Heart right ventricle (tissue), 16 donors: Measurements from ENCODE around the gene CYGB. TPM values are rescaled to one million over a fixed set of nuclear protein-coding genes. Genes with fewer than 3 reads are reported as not detected.

Experiments
- ATAC-seq, 8 donors: fragments of 200-7000 bp; cut with Tn5 transposase; one replicate each; pipeline ENCODE4 v1.9.1; 2020; ENCODE audit warnings: mild to moderate bottlenecking in 8 of 8, moderate library complexity in 8 of 8, moderate number of reproducible peaks in 1 of 8
- DNase-seq, 2 donors: peaks; one replicate each; pipeline ENCODE4 v3.0.0-alpha.2; 2020
- H3K27ac ChIP-seq, 10 donors: fragments of 200-600 bp; sonication (generic) in 2 of 10; one replicate each; pipeline versions ENCODE4 v1.5.0 to v1.8.0; 2020 to 2022; ENCODE audit warnings: mild to moderate bottlenecking in 3 of 10
- H3K27me3 ChIP-seq, 7 donors: fragments of 200-600 bp; one replicate each; pipeline ENCODE4 v1.8.0; 2021 to 2022; ENCODE audit warnings: mild to moderate bottlenecking in 2 of 7
- H3K36me3 ChIP-seq, 9 donors: fragments of 200-600 bp; sonication (generic) in 1 of 9; one replicate each; pipeline versions ENCODE4 v1.5.0 to v1.8.0; 2020 to 2022; ENCODE audit warnings: mild to moderate bottlenecking in 2 of 9
- H3K4me1 ChIP-seq, 9 donors: fragments of 200-600 bp; sonication (generic) in 1 of 9; one replicate each; pipeline versions ENCODE4 v1.5.0 to v1.8.0; 2020 to 2022; ENCODE audit warnings: mild to moderate bottlenecking in 4 of 9
- H3K4me3 ChIP-seq, 10 donors: fragments of 200-600 bp; sonication (generic) in 2 of 10; one replicate each; pipeline versions ENCODE4 v1.5.0 to v1.8.0; 2020 to 2022; ENCODE audit warnings: mild to moderate bottlenecking in 7 of 10, moderate library complexity in 2 of 10
- H3K9me3 ChIP-seq, 11 donors: fragments of 200-600 bp in 10 of 11; sonication (generic) in 2 of 11; one replicate each; pipeline versions ENCODE4 v1.5.0 to v1.8.0; 2013 to 2022; ENCODE audit warnings: mild to moderate bottlenecking in 2 of 11, control low read depth in 1 of 11, moderate library complexity in 1 of 11
- CTCF ChIP-seq, 9 donors: fragments of 200-600 bp; sonication (generic) in 2 of 9; IDR thresholded peaks; one replicate each; pipeline versions ENCODE4 v1.5.0 to v1.8.0; 2021 to 2022; ENCODE audit warnings: antibody characterized with exemption in 9 of 9, mild to moderate bottlenecking in 5 of 9, moderate library complexity in 1 of 9
- WGBS, 2 donors: extraction: QIAGEN DNeasy Blood & Tissue Kit; methylation state at CpG; one replicate each; pipeline ENCODE4 v1.1.7; 2013; ENCODE audit warnings: inconsistent platforms in 1 of 2; 5-methylcytosine and 5-hydroxymethylcytosine counted together
- intact Hi-C, 10 donors: fragments of 100-400 bp; cut with DNase I; formaldehyde crosslinking; loops; one replicate each; pipeline versions ENCODE4 v1.11.1 to v1.14.2; 2022
- polyA plus RNA-seq, 2 donors: library from polyadenylated mRNA; stranded (reverse); fragments of 200-250 nt; gene quantifications; one replicate each; pipeline ENCODE4 v1.2.3, GENCODE V29; 2013
- total RNA-seq, 10 donors: library from RNA; stranded (reverse); fragmentation: NEBNext Ultra II Directional in 3 of 10; extraction: Animal tissue kit (Norgen Biotek cat#: 25700) in 3 of 10; gene quantifications; one replicate each; pipeline versions ENCODE4 v1.2.1 to v1.2.4, GENCODE V29; 2021 to 2023
- donor health status: Arrhythmogenic right ventricular cardiomyopathy.
- donor health status: ischemic (EF 13 %, LVEDD 7.1; RV severe dilation, severe dysfunction).
- donor health status: healthy with polysubstance abuse.
- donor health status: DM: no; HTN: yes; CAD: no.
- donor health status: DM: no; HTN: no; CAD: no.
- donor health status: ischemic (EF 25% LVEDD 6.9; RV normal size, moderate dysfunction).
- donor health status: ischemic (EF 25% LVEDD 5.7; RV mildly dilated, moderate dysfunction).
- donor health status: healthy.
- donor health status: DM: yes; HTN: yes; CAD: no.
- donor health status: Ischemic cardiomyopathy.
- donor health status: ischemic (EF 35%, LVEDD 5.7; RV mildly dilated, moderate dysfunction).
- donor health status: nonischemic (EF 11% LVEDD 7.7; RV severe dilation, severe dysfunction).
- donor health status: DM: yes; HTN: yes; CAD: no.
- donor health status: PGD.
- donor health status: ischemic (EF 29% LVEDD 5.4; RV normal size, mild dysfunction).
- donor health status: nonischemic (EF 23%, LVEDD 6.1; RV moderate dilation, normal function).

Gene CYGB
- total and polyA plus RNA-seq, 12 donors, result 9.3 to 57.7 (median 21.1) TPM

- DNase-seq, result peak in 1 of 2 donors; percentile 38
- peak; percentile 24 to 75 (median 49) for ATAC-seq
- Histone ChIP-seq H3K36me3 (no peaks in the 10 kb centered on the region), H3K9me3 (no peaks in the 10 kb centered on the region), H3K4me1 (peaks cover 3 to 26% (median 22%) of the 10 kb centered on the region in 9 donors), H3K27ac (peak overlapping the region in 9 of 10 donors; percentile 5 to 82 (median 53)), H3K27me3 (peaks cover 0 to 54% (median 13%) of the 10 kb centered on the region in 7 donors), H3K4me3 (peak overlapping the region; percentile 56 to 73 (median 65))
- intact Hi-C loops, result no loop called here
- TF ChIP-seq CTCF (IDR thresholded peaks at IDR 0.05), result no peak
- WGBS, 2 donors, result 0 to 2% methylated on average over 55 to 62 of the region's 62 CpGs
Observed at GRCh38 chr17:76585033-76585648, 47.6 kb upstream of the CYGB start.

GRCh38 chr17:76584427-76585032 lies 47.0 kb upstream of the CYGB start:
- peak overlapping the region; percentile 56 to 73 (median 65) for H3K4me3 ChIP-seq
- no peaks in the 10 kb centered on the region for H3K36me3 ChIP-seq
- intact Hi-C loops, result no loop called here
- H3K27ac ChIP-seq, result peak overlapping the region in 6 of 10 donors; percentile 21 to 82 (median 60)
- WGBS, 2 donors, result 33 to 34% methylated on average over 17 of the region's 17 CpGs
- peaks cover 3 to 26% (median 22%) of the 10 kb centered on the region in 9 donors for H3K4me1 ChIP-seq
- ATAC-seq (peak in 2 of 8 donors; percentile 2 to 7), DNase-seq (no peak)
- no peaks in the 10 kb centered on the region for H3K9me3 ChIP-seq
- peaks cover 0 to 54% (median 13%) of the 10 kb centered on the region in 7 donors for H3K27me3 ChIP-seq
- TF ChIP-seq CTCF (IDR thresholded peaks at IDR 0.05), result no peak

- Histone ChIP-seq H3K27ac (no peak overlapping the region), H3K27me3 (peaks cover 0 to 37% (median 9%) of the 10 kb centered on the region in 7 donors), H3K9me3 (no peaks in the 10 kb centered on the region), H3K4me3 (no peak overlapping the region), H3K36me3 (no peaks in the 10 kb centered on the region), H3K4me1 (peaks cover 3 to 26% (median 22%) of the 10 kb centered on the region in 9 donors)
- DNase-seq (no peak), ATAC-seq (no peak)
- 31 to 32% methylated on average over 3 of the region's 3 CpGs for WGBS, 2 donors
- intact Hi-C loops, result no loop called here
- TF ChIP-seq CTCF (IDR thresholded peaks at IDR 0.05), result no peak
Observed at GRCh38 chr17:76582660-76583059, 45.2 kb upstream of the CYGB start.

GRCh38 chr17:76581515-76581914 lies 44.0 kb upstream of the CYGB start:
- Histone ChIP-seq H3K9me3 (no peaks in the 10 kb centered on the region), H3K36me3 (no peaks in the 10 kb centered on the region), H3K4me3 (no peak overlapping the region), H3K27ac (no peak overlapping the region), H3K4me1 (peaks cover 0 to 22% (median 16%) of the 10 kb centered on the region in 9 donors), H3K27me3 (peaks cover 0 to 26% (median 0%) of the 10 kb centered on the region in 7 donors)
- no peak for TF ChIP-seq CTCF (IDR thresholded peaks at IDR 0.05)
- DNase-seq, result no peak
- intact Hi-C loops, result no loop called here
- no peak for ATAC-seq
- WGBS, 2 donors, result 88 to 91% methylated on average over 5 of the region's 5 CpGs
